OCI-LY1 (cell line): ENCODE data around the gene TRPM2.

ENCODE experiments used
- H2AFZ ChIP-seq: fragments of 200-600 bp; sonication (generic), shearing (Covaris generic); 2 replicates; pipeline ENCODE4 v1.6.0; 2014; ENCODE audit warnings: antibody characterized with exemption, mild to moderate bottlenecking, low read length
- H3F3A ChIP-seq: fragments of 200-600 bp; sonication (generic), shearing (Covaris generic); 2 replicates; pipeline ENCODE4 v1.6.0; 2014; ENCODE audit warnings: mild to moderate bottlenecking, antibody characterized with exemption, low read length, moderate library complexity; ENCODE audit not compliant: insufficient read depth
- H3K27ac ChIP-seq: fragments of 200-600 bp; sonication (generic); 2 replicates; pipeline ENCODE4 v1.5.1; 2014; ENCODE audit warnings: low read length, mixed run types, mild to moderate bottlenecking, low read depth; ENCODE audit not compliant: poor library complexity, severe bottlenecking
- H3K27me3 ChIP-seq: fragments of 200-600 bp; sonication (generic); 2 replicates; pipeline ENCODE4 v1.6.0; 2014; ENCODE audit warnings: antibody characterized with exemption, mild to moderate bottlenecking, low read length, moderate library complexity; ENCODE audit not compliant: insufficient read depth
- H3K36me3 ChIP-seq: fragments of 200-600 bp; sonication (generic); 2 replicates; pipeline ENCODE4 v1.6.1; 2014; ENCODE audit warnings: mild to moderate bottlenecking, antibody characterized with exemption, low read length, moderate library complexity, mixed read lengths; ENCODE audit not compliant: insufficient read depth
- H3K4me1 ChIP-seq: fragments of 200-600 bp; sonication (generic); 2 replicates; pipeline ENCODE4 v1.5.1; 2014; ENCODE audit warnings: mild to moderate bottlenecking, low read length, moderate library complexity; ENCODE audit not compliant: insufficient read depth, severe bottlenecking
- H3K4me2 ChIP-seq: fragments of 200-600 bp; sonication (generic), shearing (Covaris generic); 2 replicates; pipeline ENCODE4 v1.6.1; 2014; ENCODE audit warnings: low read length
- H3K4me3 ChIP-seq: fragments of 200-600 bp; sonication (generic); 2 replicates; pipeline ENCODE4 v1.5.1; 2014; ENCODE audit warnings: low read length, low read depth, mild to moderate bottlenecking, mixed read lengths; ENCODE audit not compliant: poor library complexity, severe bottlenecking
- H3K79me2 ChIP-seq: fragments of 200-600 bp; shearing (Covaris generic); 2 replicates; pipeline ENCODE4 v1.6.1; 2016; ENCODE audit warnings: mixed run types, low read length, mixed read lengths; ENCODE audit not compliant: insufficient read depth
- H3K9ac ChIP-seq: fragments of 200-600 bp; sonication (generic), shearing (Covaris generic); 2 replicates; pipeline ENCODE4 v1.6.1; 2014; ENCODE audit warnings: mild to moderate bottlenecking, low read length, mixed read lengths
- H3K9me2 ChIP-seq: fragments of 200-600 bp; sonication (generic), shearing (Covaris generic); 2 replicates; pipeline ENCODE4 v1.6.1; 2014; ENCODE audit warnings: low read depth, mild to moderate bottlenecking, low read length, mixed read lengths
- H3K9me3 ChIP-seq: fragments of 200-600 bp; shearing (Covaris generic); 2 replicates; pipeline ENCODE4 v1.6.1; 2014; ENCODE audit warnings: low read length, mixed read lengths
- H4K20me1 ChIP-seq: fragments of 200-600 bp; sonication (generic), shearing (Covaris generic); 2 replicates; pipeline ENCODE4 v1.6.0; 2016; ENCODE audit warnings: mild to moderate bottlenecking, low read length; ENCODE audit not compliant: insufficient read depth
- CTCF ChIP-seq: fragments of 200-600 bp; sonication (generic), shearing (Covaris generic); IDR thresholded peaks from 2 replicates; pipeline ENCODE4 v1.5.1; 2017; ENCODE audit warnings: mild to moderate bottlenecking, antibody characterized with exemption, low read length, moderate library complexity, mixed read lengths
- EZH2 ChIP-seq: fragments of 200-600 bp; sonication (generic), shearing (Covaris generic); IDR thresholded peaks from 2 replicates; pipeline ENCODE4 v1.8.0; 2017; ENCODE audit warnings: borderline replicate concordance, mixed run types, mild to moderate bottlenecking, antibody characterized with exemption, low read length, moderate library complexity, mixed read lengths

The TRPM2 gene

GRCh38 chr21:44439211-44439600, 85.8 kb downstream of the TRPM2 start:
- no peaks in the 10 kb centered on the region for H3K27me3 ChIP-seq
- H2AFZ ChIP-seq, result no peak overlapping the region
- H4K20me1 ChIP-seq, result no peaks in the 10 kb centered on the region
- H3K9me2 ChIP-seq, result no peaks in the 10 kb centered on the region
- no peak overlapping the region for H3K4me2 ChIP-seq
- H3K4me3 ChIP-seq, result no peak overlapping the region
- H3K4me1 ChIP-seq, result no peaks in the 10 kb centered on the region
- no peaks in the 10 kb centered on the region for H3F3A ChIP-seq
- no peaks in the 10 kb centered on the region for H3K9me3 ChIP-seq
- no peaks in the 10 kb centered on the region for H3K79me2 ChIP-seq
- H3K36me3 ChIP-seq, result no peaks in the 10 kb centered on the region
- TF ChIP-seq EZH2, result no peak
- TF ChIP-seq CTCF, result no peak
- no peak overlapping the region for H3K9ac ChIP-seq
- H3K27ac ChIP-seq, result no peak overlapping the region

- no peak for TF ChIP-seq CTCF
- TF ChIP-seq EZH2, result no peak
- H3K9me2 ChIP-seq, result no peaks in the 10 kb centered on the region
- H3K4me1 ChIP-seq, result no peaks in the 10 kb centered on the region
- no peaks in the 10 kb centered on the region for H3F3A ChIP-seq
- H3K79me2 ChIP-seq, result no peaks in the 10 kb centered on the region
- H4K20me1 ChIP-seq, result no peaks in the 10 kb centered on the region
- no peak overlapping the region for H2AFZ ChIP-seq
- no peaks in the 10 kb centered on the region for H3K36me3 ChIP-seq
- no peaks in the 10 kb centered on the region for H3K27me3 ChIP-seq
- H3K27ac ChIP-seq, result no peak overlapping the region
- H3K4me3 ChIP-seq, result no peak overlapping the region
- H3K9me3 ChIP-seq, result no peaks in the 10 kb centered on the region
- H3K4me2 ChIP-seq, result no peak overlapping the region
- H3K9ac ChIP-seq, result no peak overlapping the region
Measured at GRCh38 chr21:44440241-44441040, 87.0 kb downstream of the TRPM2 start.

GRCh38 chr21:44441041-44441400, 87.6 kb downstream of the TRPM2 start:
- no peak for TF ChIP-seq EZH2
- TF ChIP-seq CTCF, result no peak
- Histone ChIP-seq H4K20me1 (no peaks in the 10 kb centered on the region), H3K4me2 (no peak overlapping the region), H3F3A (no peaks in the 10 kb centered on the region), H3K9ac (no peak overlapping the region), H3K4me1 (no peaks in the 10 kb centered on the region), H3K9me2 (no peaks in the 10 kb centered on the region), H3K36me3 (no peaks in the 10 kb centered on the region), H2AFZ (no peak overlapping the region), H3K9me3 (no peaks in the 10 kb centered on the region), H3K4me3 (no peak overlapping the region), H3K27ac (no peak overlapping the region), H3K27me3 (no peaks in the 10 kb centered on the region), H3K79me2 (no peaks in the 10 kb centered on the region)
